ENCODE results near the gene CEP83. TPM values are rescaled to one million over a fixed set of nuclear protein-coding genes. Genes with fewer than 3 reads are reported as not detected.

Gene CEP83
- total and polyA plus RNA-seq, 2 donors (not counting 1 experiment from before 2014, with no cell fraction given) = 4.0 to 24.8 TPM

DNA sequence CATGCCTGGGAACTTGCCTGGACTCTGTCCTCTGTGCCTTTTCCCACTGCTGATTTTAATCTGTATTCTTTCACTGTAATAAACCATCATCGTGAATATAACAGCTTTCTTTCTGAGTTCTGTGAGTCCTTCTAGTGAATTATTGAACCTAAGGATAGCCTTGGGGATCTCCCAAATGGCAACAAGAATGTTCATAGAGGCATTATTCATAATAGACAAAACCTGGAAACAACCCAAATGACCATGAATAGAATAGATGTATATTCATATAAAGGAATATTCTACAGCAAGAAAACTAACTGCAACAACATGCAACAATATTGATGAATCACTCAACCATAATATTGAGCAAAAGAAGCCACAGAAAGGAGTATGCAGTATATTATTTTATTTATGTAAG is 44.7 kb upstream of the CEP83 start:
- peaks cover 7% of the 10 kb centered on the region for H3K9me3 Mint-ChIP-seq (ENCODE audit: insufficient read depth)
- no peak overlapping the region for H3K9ac ChIP-seq (ENCODE audit: low read length)
- no CpG with 5 or more reads among the region's 1 CpG for WGBS (ENCODE audit: insufficient coverage)
- H3K4me3 ChIP-seq (ENCODE audit: control extremely low read depth in 1 of 5, extremely low read depth in 1 of 5, insufficient read depth in 1 of 5, low read depth in 2 of 5, low read length in 4 of 5) = no peak overlapping the region
- ChIA-PET POLR2A (no interaction called here), CTCF (interaction anchor here (0.6 kb wide), 1 partner anchor 1135 kb away, joined by 3 read pairs; no protein-coding TSS in a partner anchor)
- H3K4me1 Mint-ChIP-seq = no peaks in the 10 kb centered on the region
- no peaks in the 10 kb centered on the region for H3K4me1 ChIP-seq (ENCODE audit: control insufficient read depth in 2 of 2, insufficient read depth in 2 of 2, low read length in 2 of 2)
- no peaks in the 10 kb centered on the region for H3K79me2 ChIP-seq (ENCODE audit: control insufficient read depth, insufficient read depth, low read length)
- no peak overlapping the region for H3K4me3 Mint-ChIP-seq
- H3K27ac Mint-ChIP-seq = no peak overlapping the region
- no peaks in the 10 kb centered on the region for H3K36me3 ChIP-seq (replicated peaks in 1 of 2; ENCODE audit: control extremely low read depth in 1 of 2, control insufficient read depth in 1 of 2, extremely low read depth in 1 of 2, insufficient read depth in 2 of 2, low read length in 1 of 2)
- DNase-seq (no peak), ATAC-seq (ENCODE audit: low read depth) (no peak)
- H3K9me3 ChIP-seq (ENCODE audit: control extremely low read depth in 1 of 3, control insufficient read depth in 2 of 3, insufficient read depth in 1 of 3, low read length in 2 of 3) = peaks cover 0 to 13% (median 0%) of the 10 kb centered on the region in 3 donors
- no peaks in the 10 kb centered on the region for H3K27me3 Mint-ChIP-seq
- H4K20me1 ChIP-seq (ENCODE audit: control insufficient read depth, insufficient read depth, low read length, poor library complexity, severe bottlenecking) = no peaks in the 10 kb centered on the region
- no peak overlapping the region for H3K4me2 ChIP-seq (replicated peaks; ENCODE audit: low read depth, low read length, poor library complexity, severe bottlenecking)
- TF ChIP-seq EZH2 (IDR thresholded peaks at IDR 0.05; ENCODE audit: borderline replicate concordance, insufficient read depth, low read depth, low read length, poor library complexity, severe bottlenecking) = no peak
- H3K27ac ChIP-seq (ENCODE audit: low read length in 2 of 2) = no peak overlapping the region
- no peaks in the 10 kb centered on the region for H3K27me3 ChIP-seq (replicated peaks in 1 of 4; ENCODE audit: control extremely low read depth in 1 of 4, control insufficient read depth in 3 of 4, insufficient read depth in 4 of 4, low read length in 3 of 4)
- intact Hi-C loops (cut with micrococcal nuclease) = no loop called here
- no peak overlapping the region for H2AFZ ChIP-seq (ENCODE audit: insufficient read depth, low read depth, low read length, poor library complexity, severe bottlenecking)

DNA sequence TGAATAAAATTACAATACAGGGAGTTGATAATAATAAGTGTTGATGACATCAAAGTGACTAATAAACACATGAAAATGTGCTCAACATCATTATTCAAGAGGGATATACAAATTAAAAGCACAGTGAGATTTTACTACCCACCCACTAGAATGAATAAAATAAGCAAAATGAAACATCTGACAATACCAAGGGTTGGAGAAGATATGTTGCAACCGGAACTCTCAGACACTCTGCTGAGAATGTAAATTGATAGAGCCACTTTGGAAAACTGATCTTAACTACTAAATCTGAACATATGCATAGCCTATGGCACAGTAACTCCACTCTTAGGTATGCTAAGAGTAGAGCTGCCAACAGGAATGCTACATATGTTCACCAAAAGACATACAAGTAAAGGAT is 44.0 kb upstream of the CEP83 start:
- H3K4me3 Mint-ChIP-seq = no peak overlapping the region
- POLR2A ChIA-PET = no interaction called here

More for the DNA sequence above, 44.0 kb upstream of the CEP83 start:
- H3K79me2 ChIP-seq (ENCODE audit: control insufficient read depth, insufficient read depth, low read length) = no peaks in the 10 kb centered on the region
- no peak overlapping the region for H3K27ac Mint-ChIP-seq
- TF ChIP-seq, protein P1, sequence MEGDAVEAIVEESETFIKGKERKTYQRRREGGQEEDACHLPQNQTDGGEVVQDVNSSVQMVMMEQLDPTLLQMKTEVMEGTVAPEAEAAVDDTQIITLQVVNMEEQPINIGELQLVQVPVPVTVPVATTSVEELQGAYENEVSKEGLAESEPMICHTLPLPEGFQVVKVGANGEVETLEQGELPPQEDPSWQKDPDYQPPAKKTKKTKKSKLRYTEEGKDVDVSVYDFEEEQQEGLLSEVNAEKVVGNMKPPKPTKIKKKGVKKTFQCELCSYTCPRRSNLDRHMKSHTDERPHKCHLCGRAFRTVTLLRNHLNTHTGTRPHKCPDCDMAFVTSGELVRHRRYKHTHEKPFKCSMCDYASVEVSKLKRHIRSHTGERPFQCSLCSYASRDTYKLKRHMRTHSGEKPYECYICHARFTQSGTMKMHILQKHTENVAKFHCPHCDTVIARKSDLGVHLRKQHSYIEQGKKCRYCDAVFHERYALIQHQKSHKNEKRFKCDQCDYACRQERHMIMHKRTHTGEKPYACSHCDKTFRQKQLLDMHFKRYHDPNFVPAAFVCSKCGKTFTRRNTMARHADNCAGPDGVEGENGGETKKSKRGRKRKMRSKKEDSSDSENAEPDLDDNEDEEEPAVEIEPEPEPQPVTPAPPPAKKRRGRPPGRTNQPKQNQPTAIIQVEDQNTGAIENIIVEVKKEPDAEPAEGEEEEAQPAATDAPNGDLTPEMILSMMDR (IDR thresholded peaks at IDR 0.05) = no peak
- TF ChIP-seq EZH2 (IDR thresholded peaks at IDR 0.05; ENCODE audit: borderline replicate concordance, insufficient read depth, low read depth, low read length, poor library complexity, severe bottlenecking) = no peak
- intact Hi-C loops (cut with micrococcal nuclease) = no loop called here
- no peaks in the 10 kb centered on the region for H3K36me3 ChIP-seq (replicated peaks in 1 of 2; ENCODE audit: control extremely low read depth in 1 of 2, control insufficient read depth in 1 of 2, extremely low read depth in 1 of 2, insufficient read depth in 2 of 2, low read length in 1 of 2)
- no peak overlapping the region for H3K4me3 ChIP-seq (ENCODE audit: control extremely low read depth in 1 of 5, extremely low read depth in 1 of 5, insufficient read depth in 1 of 5, low read depth in 2 of 5, low read length in 4 of 5)
- no peak overlapping the region for H3K9ac ChIP-seq (ENCODE audit: low read length)
- H4K20me1 ChIP-seq (ENCODE audit: control insufficient read depth, insufficient read depth, low read length, poor library complexity, severe bottlenecking) = no peaks in the 10 kb centered on the region
- no peaks in the 10 kb centered on the region for H3K4me1 ChIP-seq (ENCODE audit: control insufficient read depth in 2 of 2, insufficient read depth in 2 of 2, low read length in 2 of 2)
- no peak overlapping the region for H3K27ac ChIP-seq (ENCODE audit: low read length in 2 of 2)
- no peaks in the 10 kb centered on the region for H3K4me1 Mint-ChIP-seq
- ATAC-seq (ENCODE audit: low read depth) (no peak), DNase-seq (no peak)
- H3K9me3 Mint-ChIP-seq (ENCODE audit: insufficient read depth) = peaks cover 8% of the 10 kb centered on the region
- H3K9me3 ChIP-seq (ENCODE audit: control extremely low read depth in 1 of 3, control insufficient read depth in 2 of 3, insufficient read depth in 1 of 3, low read length in 2 of 3) = peaks cover 0 to 17% (median 2%) of the 10 kb centered on the region in 3 donors
- H3K27me3 Mint-ChIP-seq = no peaks in the 10 kb centered on the region
- H3K4me2 ChIP-seq (replicated peaks; ENCODE audit: low read depth, low read length, poor library complexity, severe bottlenecking) = no peak overlapping the region
- no peak overlapping the region for H2AFZ ChIP-seq (ENCODE audit: insufficient read depth, low read depth, low read length, poor library complexity, severe bottlenecking)
- H3K27me3 ChIP-seq (replicated peaks in 1 of 4; ENCODE audit: control extremely low read depth in 1 of 4, control insufficient read depth in 3 of 4, insufficient read depth in 4 of 4, low read length in 3 of 4) = no peaks in the 10 kb centered on the region
- CTCF ChIA-PET = no interaction called here
- WGBS (ENCODE audit: insufficient coverage) = no CpG with 5 or more reads among the region's 1 CpG
